ENCODE results near the gene TUBB6. TPM values are rescaled to one million over a fixed set of nuclear protein-coding genes. Genes with fewer than 3 reads are reported as not detected.
A peak's percentile ranks its signal among the peaks of the same experiment; 100 is the strongest.

The TUBB6 gene
- total and polyA plus RNA-seq, 2 donors (not counting 1 experiment from before 2014, with no cell fraction given), result 269 to 646 TPM

DNA sequence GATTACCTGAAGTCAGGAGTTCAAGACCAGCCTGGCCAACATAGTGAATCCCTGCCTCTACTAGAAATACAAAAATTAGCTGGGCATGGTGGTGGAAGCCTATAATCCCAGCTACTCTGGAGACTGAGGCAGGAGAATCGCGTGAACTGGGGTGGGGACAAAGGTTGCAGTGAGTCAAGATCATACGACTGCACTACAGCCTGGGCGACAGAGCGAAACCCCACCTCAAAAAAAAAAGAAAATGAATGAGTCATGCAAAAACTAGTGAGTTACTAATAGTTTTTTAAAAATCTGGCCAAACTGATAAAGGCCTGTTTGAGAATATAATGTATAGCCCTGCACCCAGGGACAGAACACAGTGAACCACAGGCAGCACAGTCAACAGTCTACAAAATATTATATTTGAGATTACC lies 51.5 kb downstream of the TUBB6 start:
- Histone ChIP-seq H3K4me2 (ENCODE audit: extremely low read depth, insufficient read depth, low read length) (no peak overlapping the region), H3K27me3 (ENCODE audit: control insufficient read depth, insufficient read depth, low read length) (no peaks in the 10 kb centered on the region), H3K4me3 (replicated peaks in 1 of 4; ENCODE audit: control extremely low read depth in 1 of 4, insufficient read depth in 1 of 4, low read depth in 3 of 4, low read length in 4 of 4) (no peak overlapping the region), H3K79me2 (ENCODE audit: control insufficient read depth, insufficient read depth, low read length) (no peaks in the 10 kb centered on the region), H3K27ac (ENCODE audit: insufficient read depth, low read length) (no peak overlapping the region), H4K20me1 (ENCODE audit: control insufficient read depth, extremely low read depth, insufficient read depth, low read length) (no peaks in the 10 kb centered on the region), H2AFZ (ENCODE audit: low read length) (no peak overlapping the region), H3K9me3 (ENCODE audit: control insufficient read depth, insufficient read depth, low read depth, low read length) (no peaks in the 10 kb centered on the region), H3K9ac (ENCODE audit: insufficient read depth, low read length) (no peak overlapping the region), H3K4me1 (ENCODE audit: control insufficient read depth, extremely low read depth, insufficient read depth, low read length) (no peaks in the 10 kb centered on the region), H3K36me3 (ENCODE audit: control insufficient read depth, insufficient read depth, low read length) (peaks cover 16% of the 10 kb centered on the region)
- peak; percentile 63 for DNase-seq (ENCODE audit: low read depth in 2 of 2)
- TF ChIP-seq, protein P1, sequence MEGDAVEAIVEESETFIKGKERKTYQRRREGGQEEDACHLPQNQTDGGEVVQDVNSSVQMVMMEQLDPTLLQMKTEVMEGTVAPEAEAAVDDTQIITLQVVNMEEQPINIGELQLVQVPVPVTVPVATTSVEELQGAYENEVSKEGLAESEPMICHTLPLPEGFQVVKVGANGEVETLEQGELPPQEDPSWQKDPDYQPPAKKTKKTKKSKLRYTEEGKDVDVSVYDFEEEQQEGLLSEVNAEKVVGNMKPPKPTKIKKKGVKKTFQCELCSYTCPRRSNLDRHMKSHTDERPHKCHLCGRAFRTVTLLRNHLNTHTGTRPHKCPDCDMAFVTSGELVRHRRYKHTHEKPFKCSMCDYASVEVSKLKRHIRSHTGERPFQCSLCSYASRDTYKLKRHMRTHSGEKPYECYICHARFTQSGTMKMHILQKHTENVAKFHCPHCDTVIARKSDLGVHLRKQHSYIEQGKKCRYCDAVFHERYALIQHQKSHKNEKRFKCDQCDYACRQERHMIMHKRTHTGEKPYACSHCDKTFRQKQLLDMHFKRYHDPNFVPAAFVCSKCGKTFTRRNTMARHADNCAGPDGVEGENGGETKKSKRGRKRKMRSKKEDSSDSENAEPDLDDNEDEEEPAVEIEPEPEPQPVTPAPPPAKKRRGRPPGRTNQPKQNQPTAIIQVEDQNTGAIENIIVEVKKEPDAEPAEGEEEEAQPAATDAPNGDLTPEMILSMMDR (conservative IDR thresholded peaks at IDR 0.05 in 1 of 2, IDR thresholded peaks at IDR 0.05 in 1 of 2; ENCODE audit: low read depth in 1 of 2, low read length in 2 of 2), result no peak
- TF ChIP-seq EZH2 (IDR thresholded peaks at IDR 0.05; ENCODE audit: low read length, missing control alignments), result no peak

DNA sequence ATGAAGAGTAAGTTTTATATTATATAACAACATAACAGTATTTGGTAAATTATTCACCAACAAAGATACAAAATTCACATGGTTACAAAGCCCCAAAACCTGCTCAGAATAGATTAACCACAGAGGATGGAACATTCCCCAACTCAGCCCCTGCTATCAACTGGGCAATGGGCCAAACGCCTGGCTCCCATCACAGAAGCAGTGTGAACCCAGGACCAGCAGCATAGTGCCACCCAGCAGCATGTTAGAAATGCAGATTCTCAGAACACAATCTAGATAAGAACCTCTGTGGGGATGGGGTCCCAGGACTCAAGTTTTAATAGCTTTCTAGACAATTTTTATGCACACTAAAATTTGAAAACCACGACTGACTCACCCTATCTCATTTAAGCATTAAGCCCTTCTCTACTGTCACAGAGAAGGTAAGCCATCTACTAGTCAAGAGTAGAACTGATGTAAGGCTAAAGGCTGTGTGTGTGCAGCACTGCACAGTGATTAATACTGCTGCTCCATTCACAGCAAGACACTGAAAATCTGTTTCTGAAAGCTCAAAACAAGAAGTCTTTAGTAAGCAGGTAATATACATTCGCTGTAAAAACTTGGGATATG lies 53.8 kb downstream of the TUBB6 start:
- H3K9me3 ChIP-seq (ENCODE audit: control insufficient read depth, insufficient read depth, low read depth, low read length), result no peaks in the 10 kb centered on the region
- peaks cover 16% of the 10 kb centered on the region for H3K36me3 ChIP-seq (ENCODE audit: control insufficient read depth, insufficient read depth, low read length)
- H3K27ac ChIP-seq (ENCODE audit: insufficient read depth, low read length), result no peak overlapping the region
- no peaks in the 10 kb centered on the region for H3K4me1 ChIP-seq (ENCODE audit: control insufficient read depth, extremely low read depth, insufficient read depth, low read length)
- H3K79me2 ChIP-seq (ENCODE audit: control insufficient read depth, insufficient read depth, low read length), result no peaks in the 10 kb centered on the region
- no peak overlapping the region for H3K9ac ChIP-seq (ENCODE audit: insufficient read depth, low read length)
- peak in 1 of 2 donors; percentile 34 for DNase-seq (ENCODE audit: low read depth in 2 of 2)
- no peak for TF ChIP-seq EZH2 (IDR thresholded peaks at IDR 0.05; ENCODE audit: low read length, missing control alignments)
- TF ChIP-seq, protein P1 (conservative IDR thresholded peaks at IDR 0.05 in 1 of 2, IDR thresholded peaks at IDR 0.05 in 1 of 2; ENCODE audit: low read depth in 1 of 2, low read length in 2 of 2), result no peak
- no peak overlapping the region for H3K4me3 ChIP-seq (replicated peaks in 1 of 4; ENCODE audit: control extremely low read depth in 1 of 4, insufficient read depth in 1 of 4, low read depth in 3 of 4, low read length in 4 of 4)
- H4K20me1 ChIP-seq (ENCODE audit: control insufficient read depth, extremely low read depth, insufficient read depth, low read length), result no peaks in the 10 kb centered on the region
- no peaks in the 10 kb centered on the region for H3K27me3 ChIP-seq (ENCODE audit: control insufficient read depth, insufficient read depth, low read length)
- H3K4me2 ChIP-seq (ENCODE audit: extremely low read depth, insufficient read depth, low read length), result no peak overlapping the region
- no peak overlapping the region for H2AFZ ChIP-seq (ENCODE audit: low read length)

DNA sequence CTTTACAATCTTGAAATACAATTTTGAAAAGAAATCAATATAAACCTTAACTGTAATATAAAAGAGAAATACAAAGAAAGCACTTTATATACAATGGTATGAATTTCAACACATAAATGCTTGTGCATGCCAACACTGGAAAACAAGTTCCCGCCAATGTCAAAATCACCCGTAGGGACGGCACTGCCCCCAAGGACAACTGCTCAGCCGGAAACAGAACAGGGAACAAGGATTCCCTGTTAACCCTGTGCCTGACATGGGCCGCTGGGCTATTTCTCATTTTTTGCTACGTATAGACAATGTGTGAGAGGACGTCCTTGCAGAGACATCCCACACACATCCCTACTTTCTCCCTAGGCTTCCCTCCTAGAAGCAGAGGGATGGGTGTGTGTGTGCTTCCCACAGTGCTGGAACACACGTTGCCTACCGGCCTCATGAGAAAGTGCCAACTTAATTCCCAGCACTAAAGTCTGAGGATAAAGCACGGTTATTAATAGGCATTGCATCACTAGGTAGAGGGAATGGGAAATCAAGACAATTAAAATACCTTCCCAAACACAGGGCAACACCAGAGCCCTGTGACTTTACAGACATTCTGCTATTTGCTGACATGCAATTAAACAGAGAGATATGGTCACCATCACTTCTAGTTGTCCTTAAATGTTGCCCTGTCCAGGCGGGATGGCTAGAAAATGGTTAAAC lies 54.6 kb downstream of the TUBB6 start:
- no peak for DNase-seq (ENCODE audit: low read depth in 2 of 2)
- no peaks in the 10 kb centered on the region for H3K9me3 ChIP-seq (ENCODE audit: control insufficient read depth, insufficient read depth, low read depth, low read length)
- no peaks in the 10 kb centered on the region for H3K79me2 ChIP-seq (ENCODE audit: control insufficient read depth, insufficient read depth, low read length)
- no peak for TF ChIP-seq EZH2 (IDR thresholded peaks at IDR 0.05; ENCODE audit: low read length, missing control alignments)
- TF ChIP-seq, protein P1 (conservative IDR thresholded peaks at IDR 0.05 in 1 of 2, IDR thresholded peaks at IDR 0.05 in 1 of 2; ENCODE audit: low read depth in 1 of 2, low read length in 2 of 2), result no peak
- H3K36me3 ChIP-seq (ENCODE audit: control insufficient read depth, insufficient read depth, low read length), result peaks cover 18% of the 10 kb centered on the region
- no peak overlapping the region for H3K4me3 ChIP-seq (replicated peaks in 1 of 4; ENCODE audit: control extremely low read depth in 1 of 4, insufficient read depth in 1 of 4, low read depth in 3 of 4, low read length in 4 of 4)
- no peak overlapping the region for H3K9ac ChIP-seq (ENCODE audit: insufficient read depth, low read length)
- H3K27me3 ChIP-seq (ENCODE audit: control insufficient read depth, insufficient read depth, low read length), result no peaks in the 10 kb centered on the region
- no peak overlapping the region for H3K4me2 ChIP-seq (ENCODE audit: extremely low read depth, insufficient read depth, low read length)
- H4K20me1 ChIP-seq (ENCODE audit: control insufficient read depth, extremely low read depth, insufficient read depth, low read length), result no peaks in the 10 kb centered on the region
- no peak overlapping the region for H3K27ac ChIP-seq (ENCODE audit: insufficient read depth, low read length)
- H3K4me1 ChIP-seq (ENCODE audit: control insufficient read depth, extremely low read depth, insufficient read depth, low read length), result no peaks in the 10 kb centered on the region
- H2AFZ ChIP-seq (ENCODE audit: low read length), result no peak overlapping the region

All from fibroblast of lung (primary cell).